Stimulated activated CD8-positive, alpha-beta memory T cell treated with anti-CD3 and anti-CD28 coated beads, Interleukin-15, amount 100 ng/mL, for 4 hours (primary cell): Measurements from ENCODE around the gene NT5C2.

Experiments
- DNase-seq, 2 donors: peaks; one replicate each; pipeline ENCODE4 v3.0.0-alpha.2; 2020; ENCODE audit warnings: low read depth in 2 of 2

Gene NT5C2

GRCh38 chr10:103123282-103124024, 69.6 kb downstream of the NT5C2 start:
- DNase-seq: no peak

GRCh38 chr10:103120977-103121735, 71.9 kb downstream of the NT5C2 start:
- no peak for DNase-seq

DNA sequence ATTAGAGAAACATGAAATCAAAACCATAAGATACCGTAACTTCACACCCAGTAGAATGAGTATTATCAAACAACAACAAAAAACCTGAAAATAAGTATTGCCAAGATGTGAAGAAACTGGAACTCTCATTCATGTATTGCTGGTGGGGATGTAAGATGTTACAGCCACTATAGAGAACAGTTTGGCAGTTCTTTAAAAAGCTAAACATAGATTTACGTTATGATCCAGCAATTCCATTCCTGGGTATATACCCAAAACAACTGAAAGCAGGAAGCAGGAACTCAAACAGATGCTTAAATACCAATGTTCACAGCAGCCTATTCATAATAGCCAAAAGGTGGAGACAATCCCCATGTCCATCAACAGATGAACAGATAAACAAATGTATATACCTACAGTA, 72.5 kb downstream of the NT5C2 start:
- DNase-seq: no peak

DNA sequence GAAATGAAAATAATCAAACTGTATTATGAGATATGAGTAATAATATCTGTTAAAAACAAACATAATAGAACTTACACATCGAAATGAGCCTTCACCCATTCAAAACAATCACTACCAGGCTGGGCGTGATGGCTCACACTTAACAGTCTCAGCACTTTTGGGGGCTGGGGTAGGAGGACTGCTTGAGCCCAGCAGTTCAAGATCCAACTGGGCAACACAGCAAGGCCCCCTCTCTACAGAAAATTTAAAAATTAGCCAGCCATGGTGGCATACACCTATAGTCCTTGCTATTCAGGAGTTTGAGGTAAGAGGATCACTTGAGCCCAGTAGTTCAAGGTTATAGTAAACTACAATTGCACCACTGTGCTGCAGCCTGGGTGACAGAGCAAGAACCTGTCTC, 75.8 kb downstream of the NT5C2 start:
- DNase-seq: no peak

DNA sequence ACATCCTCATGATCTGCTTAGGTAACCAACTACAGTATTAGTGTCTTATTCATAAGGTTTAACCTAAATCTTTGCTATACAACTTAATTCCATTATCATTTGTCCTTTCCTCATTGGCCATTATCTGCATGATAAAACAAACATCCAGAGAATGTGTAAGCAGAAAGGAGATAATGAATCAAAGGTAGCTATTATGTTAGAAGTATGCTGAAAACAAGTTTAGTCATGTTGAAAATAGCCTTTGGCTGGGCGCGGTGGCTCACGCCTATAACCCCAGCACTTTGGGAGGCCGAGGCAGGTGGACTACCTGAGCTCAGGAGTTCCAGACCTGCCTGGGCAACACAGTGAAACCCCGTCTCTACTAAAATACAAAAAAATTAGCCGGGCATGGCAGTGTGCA, 78.2 kb downstream of the NT5C2 start:
- DNase-seq: no peak

DNA sequence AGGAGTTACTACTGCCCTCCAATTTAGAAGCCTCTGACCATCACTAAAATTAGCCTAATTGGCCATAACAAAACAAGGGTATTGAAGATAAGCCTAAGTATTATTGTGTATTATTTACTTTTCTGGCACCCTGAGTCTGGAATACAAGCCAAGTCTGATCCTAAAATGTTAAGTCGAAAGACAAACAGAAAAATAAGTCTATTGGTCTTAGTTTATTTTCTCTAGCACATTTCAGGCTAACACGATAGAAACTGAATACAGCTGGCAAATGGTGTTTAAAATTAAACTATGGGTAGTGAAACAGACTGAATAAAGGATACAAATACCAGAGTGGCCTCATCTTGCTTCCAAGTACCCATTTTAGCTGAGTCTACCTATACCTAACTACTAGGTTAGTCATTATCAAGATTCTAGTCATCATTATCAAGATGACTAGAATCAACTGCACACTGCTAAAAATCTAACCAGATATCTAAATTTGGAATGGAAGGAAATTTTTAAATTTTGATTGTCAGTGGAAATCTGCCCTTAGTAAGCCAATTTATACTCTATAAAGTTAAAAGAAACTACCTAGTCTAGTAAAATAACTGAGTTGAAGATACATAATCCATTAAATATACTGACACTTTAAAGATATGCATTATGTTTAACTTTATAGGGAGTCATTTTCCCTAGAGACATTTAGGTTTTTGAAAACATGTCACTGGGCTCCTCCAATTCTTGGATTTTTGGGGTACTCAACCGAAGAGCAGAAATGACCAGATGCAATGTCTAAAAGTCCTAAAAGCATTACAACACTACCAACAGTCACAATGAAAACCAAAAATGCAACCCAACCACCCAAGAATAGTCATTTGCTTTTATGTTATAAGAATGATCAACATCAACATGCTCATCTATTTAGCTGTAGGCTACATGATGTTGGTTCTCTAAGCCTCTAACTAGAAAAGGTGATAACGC, 80.9 kb downstream of the NT5C2 start:
- no peak for DNase-seq

DNA sequence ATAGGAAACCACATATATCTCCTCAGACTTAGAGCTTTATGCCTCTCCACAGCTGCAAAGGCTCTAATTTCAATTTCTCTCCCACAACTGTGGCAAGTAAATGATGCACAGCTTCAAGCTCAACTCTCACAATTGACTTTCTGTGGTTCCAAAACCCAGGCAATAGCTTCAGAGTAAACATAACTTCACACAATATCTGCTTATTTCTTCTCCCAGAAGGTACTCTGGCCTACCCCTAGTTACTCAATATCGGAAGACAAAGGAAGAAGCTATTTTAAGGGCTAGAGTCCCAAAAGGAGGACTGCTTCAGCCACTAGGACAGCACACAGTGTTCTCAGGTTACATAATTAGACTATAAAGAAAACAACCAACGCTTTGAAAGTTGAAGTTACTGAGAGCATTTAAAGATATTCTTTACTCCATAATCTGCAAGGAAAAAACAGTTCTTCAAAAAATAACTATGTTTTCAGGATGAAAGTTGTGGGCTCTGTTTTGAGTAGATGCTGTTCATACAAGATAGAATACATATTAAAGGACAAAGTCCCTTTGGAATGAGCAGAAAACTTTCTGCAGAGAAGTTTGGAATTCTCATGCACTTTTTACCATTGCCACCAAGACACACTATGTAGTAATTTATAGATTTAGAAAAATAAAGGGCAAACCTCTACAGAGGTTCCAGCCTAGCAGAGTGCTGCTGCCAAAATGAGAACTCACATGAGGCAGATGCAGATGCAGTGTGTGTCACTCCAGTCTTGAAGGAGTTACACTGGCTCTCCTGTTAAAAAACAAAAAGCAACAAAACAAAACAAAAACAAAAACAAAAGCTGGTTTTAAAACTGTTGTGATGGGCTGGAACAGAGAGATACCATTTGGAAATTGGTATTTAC, 81.8 kb downstream of the NT5C2 start:
- DNase-seq: no peak

DNA sequence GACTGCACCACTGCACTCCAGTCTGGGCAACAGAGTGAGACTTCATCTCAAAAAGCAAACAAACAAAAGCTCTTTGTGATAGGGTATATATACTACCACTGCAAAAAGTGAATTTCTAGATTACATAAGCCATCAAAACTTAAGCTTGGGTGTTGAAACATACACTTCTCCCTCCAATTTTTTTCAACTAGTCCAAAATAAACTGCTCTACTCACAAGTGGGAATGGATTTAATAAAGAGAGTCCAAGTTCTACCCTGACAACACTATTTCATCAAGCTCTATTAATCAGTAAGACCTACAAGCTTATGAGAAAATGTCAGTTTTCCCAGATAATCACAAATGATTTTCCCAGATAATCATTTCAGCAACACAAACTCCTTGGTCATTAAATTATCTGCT, 82.7 kb downstream of the NT5C2 start:
- DNase-seq: no peak

DNA sequence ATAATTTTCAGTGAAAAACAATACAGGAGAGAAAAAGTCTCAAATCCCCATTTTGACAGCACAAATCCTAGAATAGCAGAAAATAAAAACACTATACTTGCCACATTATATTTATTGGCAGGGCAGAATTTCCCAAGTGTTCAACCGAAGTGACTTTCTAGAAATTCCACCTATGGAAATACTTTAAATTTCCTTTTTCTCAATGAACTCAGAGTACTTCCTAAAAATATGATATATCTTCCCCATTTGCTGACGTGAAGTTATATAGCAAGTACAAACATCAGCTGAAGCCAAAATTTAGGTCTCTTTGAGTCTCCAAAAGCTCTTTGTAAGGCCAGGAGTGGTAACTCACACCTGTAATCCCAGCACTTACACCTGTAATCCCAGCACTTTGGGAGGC, 83.3 kb downstream of the NT5C2 start:
- no peak for DNase-seq

- no peak for DNase-seq
Measured at GRCh38 chr10:103106539-103106938, 86.5 kb downstream of the NT5C2 start.

DNA sequence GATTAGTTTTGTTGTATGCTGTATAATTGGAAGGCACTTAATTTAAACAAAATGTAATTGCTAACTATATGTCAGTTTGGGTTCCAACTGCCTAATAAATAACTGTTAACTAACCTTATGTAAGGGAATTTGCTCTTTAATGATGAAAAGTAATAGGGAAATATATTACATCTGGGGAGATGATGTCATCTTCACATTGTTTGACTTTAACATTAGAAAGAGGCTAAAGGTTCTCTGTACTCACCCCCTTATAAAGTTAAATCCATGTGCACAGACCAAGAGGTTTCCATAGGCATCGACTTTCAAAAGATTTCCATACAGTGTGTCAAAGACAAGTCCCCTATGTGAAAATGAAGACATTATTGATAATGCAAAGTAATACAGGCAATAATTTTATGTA, 87.6 kb downstream of the NT5C2 start:
- no peak for DNase-seq

GRCh38 chr10:103104721-103105120, 88.4 kb downstream of the NT5C2 start:
- DNase-seq: no peak

DNA sequence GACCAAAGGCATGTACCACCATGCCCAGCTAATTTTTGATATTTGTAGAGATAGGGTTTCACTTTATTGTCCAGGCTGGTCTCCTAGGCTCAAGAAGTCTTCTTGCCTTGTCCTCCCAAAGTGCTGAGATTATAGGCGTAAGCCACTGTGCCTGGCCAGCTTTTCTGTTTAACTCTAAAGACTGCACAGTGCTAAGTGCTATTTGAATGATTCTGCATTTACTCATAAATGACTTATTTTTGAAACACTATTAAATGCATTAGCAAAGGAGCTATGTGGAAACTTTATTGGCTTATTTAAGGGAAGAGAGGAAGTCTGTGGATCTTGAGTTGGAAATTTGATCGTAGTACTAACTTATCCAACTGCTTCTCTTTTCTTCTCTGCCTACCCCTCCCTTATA, 89.1 kb downstream of the NT5C2 start:
- no peak for DNase-seq

GRCh38 chr10:103102195-103102594, 90.9 kb downstream of the NT5C2 start:
- DNase-seq: no peak

- no peak for DNase-seq
Measured at GRCh38 chr10:103100620-103101019, 92.5 kb downstream of the NT5C2 start.

DNA sequence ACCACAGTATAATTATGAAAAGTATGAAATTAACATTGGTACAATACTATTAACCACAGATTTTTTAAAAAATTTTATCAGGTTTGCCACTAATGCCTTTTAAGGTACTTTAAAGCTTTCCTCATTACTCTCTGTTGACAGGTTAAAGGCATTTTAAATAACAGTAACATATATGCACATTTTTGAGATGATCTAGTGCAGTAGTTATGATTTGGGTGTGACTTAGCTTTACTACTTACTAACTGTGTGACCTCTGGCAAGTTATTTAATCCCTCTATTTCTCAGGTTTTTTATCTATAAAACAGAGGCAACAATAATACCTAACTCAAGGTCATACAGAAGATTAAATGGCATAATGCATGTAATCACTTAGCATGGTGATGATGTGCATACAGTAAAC, 94.8 kb downstream of the NT5C2 start:
- DNase-seq: no peak

DNA sequence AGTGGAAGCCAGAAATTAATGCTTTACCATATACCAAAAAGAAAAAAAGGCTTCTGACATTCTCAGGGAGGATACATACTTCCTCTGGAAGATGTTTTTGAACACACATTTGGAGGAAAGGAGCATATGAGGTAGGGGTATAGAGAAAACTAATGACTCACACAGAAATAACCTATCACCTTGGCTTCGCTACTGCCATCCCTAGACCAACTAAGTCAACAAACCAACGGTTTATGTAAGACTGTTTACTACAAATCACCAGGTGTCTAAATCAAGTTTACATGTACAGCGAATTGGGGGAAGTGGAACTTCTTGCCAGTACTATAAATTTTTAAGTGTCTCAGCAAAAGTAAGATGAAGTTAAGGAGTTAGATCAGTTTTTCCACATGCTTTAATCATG, 96.9 kb downstream of the NT5C2 start:
- no peak for DNase-seq

- no peak for DNase-seq
Measured at GRCh38 chr10:103095005-103095404, 98.1 kb downstream of the NT5C2 start.

GRCh38 chr10:103090911-103091310, 102.2 kb downstream of the NT5C2 start:
- DNase-seq: no peak

GRCh38 chr10:103089493-103089892, 103.6 kb downstream of the NT5C2 start:
- no peak for DNase-seq

GRCh38 chr10:103086799-103087198, 106.3 kb downstream of the NT5C2 start:
- DNase-seq: no peak
